Stimulated activated CD8-positive, alpha-beta memory T cell treated with anti-CD3 and anti-CD28 coated beads, Interleukin-15, amount 100 ng/mL, for 48 hours (primary cell): ENCODE measurements around the gene CNNM2.
"Not testable (repeated sequence)": the region's sequence is repeated elsewhere in the genome, so short reads cannot be mapped to it uniquely, and the experiment has no call there.

ENCODE experiments used
- DNase-seq, 2 donors: peaks; one replicate each; pipeline ENCODE4 v3.0.0-alpha.2; 2020; ENCODE audit warnings: low read depth in 2 of 2

Gene CNNM2

DNA sequence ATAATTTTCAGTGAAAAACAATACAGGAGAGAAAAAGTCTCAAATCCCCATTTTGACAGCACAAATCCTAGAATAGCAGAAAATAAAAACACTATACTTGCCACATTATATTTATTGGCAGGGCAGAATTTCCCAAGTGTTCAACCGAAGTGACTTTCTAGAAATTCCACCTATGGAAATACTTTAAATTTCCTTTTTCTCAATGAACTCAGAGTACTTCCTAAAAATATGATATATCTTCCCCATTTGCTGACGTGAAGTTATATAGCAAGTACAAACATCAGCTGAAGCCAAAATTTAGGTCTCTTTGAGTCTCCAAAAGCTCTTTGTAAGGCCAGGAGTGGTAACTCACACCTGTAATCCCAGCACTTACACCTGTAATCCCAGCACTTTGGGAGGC lies 191.7 kb downstream of the CNNM2 start:
- DNase-seq: no peak

DNA sequence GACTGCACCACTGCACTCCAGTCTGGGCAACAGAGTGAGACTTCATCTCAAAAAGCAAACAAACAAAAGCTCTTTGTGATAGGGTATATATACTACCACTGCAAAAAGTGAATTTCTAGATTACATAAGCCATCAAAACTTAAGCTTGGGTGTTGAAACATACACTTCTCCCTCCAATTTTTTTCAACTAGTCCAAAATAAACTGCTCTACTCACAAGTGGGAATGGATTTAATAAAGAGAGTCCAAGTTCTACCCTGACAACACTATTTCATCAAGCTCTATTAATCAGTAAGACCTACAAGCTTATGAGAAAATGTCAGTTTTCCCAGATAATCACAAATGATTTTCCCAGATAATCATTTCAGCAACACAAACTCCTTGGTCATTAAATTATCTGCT lies 192.3 kb downstream of the CNNM2 start:
- DNase-seq: no peak

DNA sequence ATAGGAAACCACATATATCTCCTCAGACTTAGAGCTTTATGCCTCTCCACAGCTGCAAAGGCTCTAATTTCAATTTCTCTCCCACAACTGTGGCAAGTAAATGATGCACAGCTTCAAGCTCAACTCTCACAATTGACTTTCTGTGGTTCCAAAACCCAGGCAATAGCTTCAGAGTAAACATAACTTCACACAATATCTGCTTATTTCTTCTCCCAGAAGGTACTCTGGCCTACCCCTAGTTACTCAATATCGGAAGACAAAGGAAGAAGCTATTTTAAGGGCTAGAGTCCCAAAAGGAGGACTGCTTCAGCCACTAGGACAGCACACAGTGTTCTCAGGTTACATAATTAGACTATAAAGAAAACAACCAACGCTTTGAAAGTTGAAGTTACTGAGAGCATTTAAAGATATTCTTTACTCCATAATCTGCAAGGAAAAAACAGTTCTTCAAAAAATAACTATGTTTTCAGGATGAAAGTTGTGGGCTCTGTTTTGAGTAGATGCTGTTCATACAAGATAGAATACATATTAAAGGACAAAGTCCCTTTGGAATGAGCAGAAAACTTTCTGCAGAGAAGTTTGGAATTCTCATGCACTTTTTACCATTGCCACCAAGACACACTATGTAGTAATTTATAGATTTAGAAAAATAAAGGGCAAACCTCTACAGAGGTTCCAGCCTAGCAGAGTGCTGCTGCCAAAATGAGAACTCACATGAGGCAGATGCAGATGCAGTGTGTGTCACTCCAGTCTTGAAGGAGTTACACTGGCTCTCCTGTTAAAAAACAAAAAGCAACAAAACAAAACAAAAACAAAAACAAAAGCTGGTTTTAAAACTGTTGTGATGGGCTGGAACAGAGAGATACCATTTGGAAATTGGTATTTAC lies 193.2 kb downstream of the CNNM2 start:
- no peak for DNase-seq

DNA sequence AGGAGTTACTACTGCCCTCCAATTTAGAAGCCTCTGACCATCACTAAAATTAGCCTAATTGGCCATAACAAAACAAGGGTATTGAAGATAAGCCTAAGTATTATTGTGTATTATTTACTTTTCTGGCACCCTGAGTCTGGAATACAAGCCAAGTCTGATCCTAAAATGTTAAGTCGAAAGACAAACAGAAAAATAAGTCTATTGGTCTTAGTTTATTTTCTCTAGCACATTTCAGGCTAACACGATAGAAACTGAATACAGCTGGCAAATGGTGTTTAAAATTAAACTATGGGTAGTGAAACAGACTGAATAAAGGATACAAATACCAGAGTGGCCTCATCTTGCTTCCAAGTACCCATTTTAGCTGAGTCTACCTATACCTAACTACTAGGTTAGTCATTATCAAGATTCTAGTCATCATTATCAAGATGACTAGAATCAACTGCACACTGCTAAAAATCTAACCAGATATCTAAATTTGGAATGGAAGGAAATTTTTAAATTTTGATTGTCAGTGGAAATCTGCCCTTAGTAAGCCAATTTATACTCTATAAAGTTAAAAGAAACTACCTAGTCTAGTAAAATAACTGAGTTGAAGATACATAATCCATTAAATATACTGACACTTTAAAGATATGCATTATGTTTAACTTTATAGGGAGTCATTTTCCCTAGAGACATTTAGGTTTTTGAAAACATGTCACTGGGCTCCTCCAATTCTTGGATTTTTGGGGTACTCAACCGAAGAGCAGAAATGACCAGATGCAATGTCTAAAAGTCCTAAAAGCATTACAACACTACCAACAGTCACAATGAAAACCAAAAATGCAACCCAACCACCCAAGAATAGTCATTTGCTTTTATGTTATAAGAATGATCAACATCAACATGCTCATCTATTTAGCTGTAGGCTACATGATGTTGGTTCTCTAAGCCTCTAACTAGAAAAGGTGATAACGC lies 194.1 kb downstream of the CNNM2 start:
- DNase-seq: no peak

DNA sequence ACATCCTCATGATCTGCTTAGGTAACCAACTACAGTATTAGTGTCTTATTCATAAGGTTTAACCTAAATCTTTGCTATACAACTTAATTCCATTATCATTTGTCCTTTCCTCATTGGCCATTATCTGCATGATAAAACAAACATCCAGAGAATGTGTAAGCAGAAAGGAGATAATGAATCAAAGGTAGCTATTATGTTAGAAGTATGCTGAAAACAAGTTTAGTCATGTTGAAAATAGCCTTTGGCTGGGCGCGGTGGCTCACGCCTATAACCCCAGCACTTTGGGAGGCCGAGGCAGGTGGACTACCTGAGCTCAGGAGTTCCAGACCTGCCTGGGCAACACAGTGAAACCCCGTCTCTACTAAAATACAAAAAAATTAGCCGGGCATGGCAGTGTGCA lies 196.8 kb downstream of the CNNM2 start:
- DNase-seq: no peak

DNA sequence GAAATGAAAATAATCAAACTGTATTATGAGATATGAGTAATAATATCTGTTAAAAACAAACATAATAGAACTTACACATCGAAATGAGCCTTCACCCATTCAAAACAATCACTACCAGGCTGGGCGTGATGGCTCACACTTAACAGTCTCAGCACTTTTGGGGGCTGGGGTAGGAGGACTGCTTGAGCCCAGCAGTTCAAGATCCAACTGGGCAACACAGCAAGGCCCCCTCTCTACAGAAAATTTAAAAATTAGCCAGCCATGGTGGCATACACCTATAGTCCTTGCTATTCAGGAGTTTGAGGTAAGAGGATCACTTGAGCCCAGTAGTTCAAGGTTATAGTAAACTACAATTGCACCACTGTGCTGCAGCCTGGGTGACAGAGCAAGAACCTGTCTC lies 199.2 kb downstream of the CNNM2 start:
- no peak for DNase-seq

DNA sequence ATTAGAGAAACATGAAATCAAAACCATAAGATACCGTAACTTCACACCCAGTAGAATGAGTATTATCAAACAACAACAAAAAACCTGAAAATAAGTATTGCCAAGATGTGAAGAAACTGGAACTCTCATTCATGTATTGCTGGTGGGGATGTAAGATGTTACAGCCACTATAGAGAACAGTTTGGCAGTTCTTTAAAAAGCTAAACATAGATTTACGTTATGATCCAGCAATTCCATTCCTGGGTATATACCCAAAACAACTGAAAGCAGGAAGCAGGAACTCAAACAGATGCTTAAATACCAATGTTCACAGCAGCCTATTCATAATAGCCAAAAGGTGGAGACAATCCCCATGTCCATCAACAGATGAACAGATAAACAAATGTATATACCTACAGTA lies 202.5 kb downstream of the CNNM2 start:
- DNase-seq: no peak

DNA sequence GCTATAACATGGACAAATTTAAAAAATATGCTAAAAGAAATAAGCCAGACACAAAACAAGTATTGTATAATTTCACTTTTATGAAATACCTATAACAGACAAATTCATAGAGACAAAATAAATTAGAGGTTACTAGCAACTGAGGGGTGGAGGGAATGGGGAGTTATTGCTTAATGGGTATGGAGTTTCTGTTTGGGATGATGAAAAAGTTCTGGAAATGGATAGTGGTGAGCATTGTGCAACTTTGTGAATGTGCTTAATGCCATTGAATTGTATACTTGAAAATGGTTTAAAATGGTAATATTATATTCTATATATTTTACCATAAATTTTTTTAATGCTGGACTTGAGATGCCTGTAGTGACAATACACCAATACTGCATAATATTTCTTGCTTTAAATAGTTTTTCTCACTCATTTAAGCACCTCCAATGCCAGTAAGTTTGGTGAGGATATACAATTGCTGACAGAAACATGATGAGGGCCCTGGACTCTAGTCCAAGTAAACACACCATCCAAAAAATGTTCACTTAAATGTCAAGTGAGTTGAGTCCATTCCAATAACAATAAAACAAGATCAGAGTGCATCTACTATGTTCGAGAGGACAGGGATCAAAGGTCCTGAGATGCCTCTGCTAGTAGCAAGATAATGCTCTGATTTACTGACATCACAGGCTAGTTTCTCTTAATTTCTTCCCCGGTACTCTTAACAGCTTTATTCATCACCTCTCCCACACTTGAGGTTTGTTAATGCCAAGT lies 203.1 kb downstream of the CNNM2 start:
- DNase-seq: no peak

DNA sequence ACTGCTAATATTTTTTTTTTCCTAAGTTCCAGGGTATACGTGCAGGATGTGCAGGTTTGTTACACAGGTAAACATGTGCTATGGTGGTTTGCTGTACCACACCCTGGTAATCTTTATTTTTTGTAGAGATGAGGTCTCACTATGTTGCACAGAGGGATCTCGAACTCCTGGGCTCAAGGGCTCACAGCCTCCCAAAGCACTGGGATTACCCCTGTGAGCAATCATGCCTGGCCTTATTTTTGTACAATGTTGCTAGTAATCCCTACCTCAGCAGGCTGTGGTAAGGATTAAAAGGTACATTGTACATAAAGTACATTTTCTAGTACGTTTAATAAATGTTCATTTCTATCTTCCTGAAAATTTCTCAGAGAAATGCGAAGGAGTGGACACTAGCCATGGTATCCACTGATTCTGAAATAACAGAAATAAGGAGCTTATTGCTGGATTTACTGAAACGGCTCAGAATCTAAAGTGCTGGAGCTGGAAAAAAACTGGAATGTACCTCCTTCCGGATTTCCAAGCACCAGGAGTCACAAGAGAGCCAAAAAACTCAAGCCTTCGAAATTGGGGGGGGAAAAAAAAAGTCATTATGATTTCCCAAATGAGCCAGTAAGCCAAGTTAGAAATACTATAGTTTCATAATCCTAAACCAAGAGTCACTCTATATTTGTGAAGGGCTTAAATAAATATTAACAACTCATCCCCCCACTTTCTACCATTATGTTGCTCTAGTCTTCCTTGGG lies 205.4 kb downstream of the CNNM2 start:
- no peak for DNase-seq

DNA sequence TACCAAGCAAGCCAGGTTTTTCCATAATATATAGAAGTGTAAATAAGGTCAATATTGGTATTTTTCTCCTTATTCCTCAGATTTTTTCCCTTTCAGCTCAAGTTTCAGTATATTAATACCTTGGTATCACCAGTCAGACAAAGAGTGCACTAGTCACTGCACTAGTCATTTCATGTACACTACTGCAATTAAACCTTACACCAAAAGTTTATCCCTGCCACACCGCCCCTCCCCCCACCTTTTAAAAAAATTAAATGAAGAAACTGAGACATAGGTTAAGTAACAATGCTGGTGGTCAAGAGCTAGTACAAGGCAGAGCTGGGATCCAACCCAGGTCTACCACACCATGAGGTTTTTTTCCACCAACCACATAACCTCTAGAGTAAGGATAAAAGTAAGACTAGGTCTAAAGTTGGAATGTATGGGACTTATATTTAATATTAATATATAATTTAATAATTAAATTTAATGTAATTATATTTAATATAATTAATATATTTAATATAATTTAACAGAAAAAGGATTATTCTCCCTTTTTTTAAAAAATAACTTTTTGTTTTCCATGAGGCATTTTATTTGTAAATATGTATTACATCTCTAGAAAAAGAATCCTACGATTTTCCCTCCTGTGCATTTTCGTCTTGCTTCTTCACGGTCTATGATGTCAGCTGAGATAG lies 206.5 kb downstream of the CNNM2 start:
- no peak for DNase-seq

DNA sequence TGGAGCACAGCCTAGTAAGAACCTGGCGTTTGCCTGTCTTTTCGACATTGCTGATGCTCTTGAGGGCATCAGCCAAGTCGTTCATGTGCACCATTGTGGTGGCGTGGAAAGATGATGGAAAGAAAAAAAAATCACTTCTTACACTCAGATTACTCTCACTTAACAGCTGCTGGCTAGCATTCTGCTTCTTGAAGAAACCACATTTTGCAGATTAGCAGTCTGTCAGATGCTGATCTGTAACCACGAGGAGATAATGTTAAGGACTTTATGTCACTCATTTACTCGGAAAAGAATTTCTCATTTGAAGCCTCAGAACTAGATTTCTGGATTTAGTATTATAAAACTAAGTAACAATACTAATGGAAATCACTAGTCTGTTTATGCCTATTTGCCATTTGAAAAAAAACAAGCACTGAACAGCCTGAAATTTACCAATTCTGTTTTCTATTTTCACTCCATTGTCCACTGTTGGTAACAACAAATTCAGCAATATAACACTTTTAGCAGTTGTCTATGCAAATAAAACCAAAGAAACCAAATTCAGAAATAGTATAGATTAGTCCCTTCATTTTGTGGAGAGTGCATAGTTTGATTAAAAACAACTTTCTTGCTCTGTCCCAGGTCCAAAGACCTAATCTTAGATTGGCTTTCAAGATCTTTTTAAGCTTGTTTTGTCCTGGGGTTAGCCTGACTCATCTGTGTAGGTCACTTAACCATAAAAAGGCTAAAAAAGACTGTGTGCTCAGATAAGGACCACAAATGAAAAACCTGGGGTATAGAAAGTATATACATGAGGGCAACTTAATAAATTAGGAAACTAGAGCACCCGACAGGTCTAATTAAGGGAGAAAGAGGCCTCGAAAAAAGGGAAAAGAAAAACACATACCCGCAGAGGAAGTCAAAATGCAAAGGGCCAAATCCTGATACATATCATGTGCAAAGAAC lies 207.5 kb downstream of the CNNM2 start:
- DNase-seq: no peak

DNA sequence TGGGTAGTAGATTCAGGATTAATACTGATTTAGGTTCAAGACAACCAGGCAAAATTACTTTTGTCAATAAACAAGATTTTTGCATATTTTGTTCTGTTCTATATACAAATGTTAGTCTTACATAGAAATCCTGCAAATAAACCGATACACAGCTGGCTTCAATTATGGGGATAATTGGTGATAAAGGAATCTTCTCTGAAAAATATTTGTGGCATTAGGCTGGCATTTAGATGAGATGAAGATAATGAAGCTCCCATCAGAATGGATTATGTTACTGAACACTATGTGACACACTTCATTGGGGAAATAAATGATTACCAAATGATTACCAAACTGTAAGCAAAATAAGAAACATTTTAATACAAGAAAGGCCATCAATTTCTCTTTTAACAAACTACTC lies 209.1 kb downstream of the CNNM2 start:
- DNase-seq: no peak

DNA sequence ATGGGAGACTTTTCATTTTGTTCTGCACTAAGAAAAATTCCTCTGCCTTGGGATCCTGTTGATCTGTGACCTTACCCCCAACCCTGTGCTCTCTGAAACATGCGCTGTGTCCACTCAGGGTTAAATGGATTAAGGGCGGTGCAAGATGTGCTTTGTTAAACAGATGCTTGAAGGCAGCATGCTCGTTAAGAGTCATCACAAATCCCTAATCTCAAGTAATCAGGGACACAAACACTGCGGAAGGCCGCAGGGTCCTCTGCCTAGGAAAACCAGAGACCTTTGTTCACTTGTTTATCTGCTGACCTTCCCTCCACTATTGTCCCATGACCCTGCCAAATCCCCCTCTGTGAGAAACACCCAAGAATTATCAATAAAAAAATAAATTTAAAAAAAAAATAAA lies 212.1 kb downstream of the CNNM2 start:
- not testable (repeated sequence) for DNase-seq

DNA sequence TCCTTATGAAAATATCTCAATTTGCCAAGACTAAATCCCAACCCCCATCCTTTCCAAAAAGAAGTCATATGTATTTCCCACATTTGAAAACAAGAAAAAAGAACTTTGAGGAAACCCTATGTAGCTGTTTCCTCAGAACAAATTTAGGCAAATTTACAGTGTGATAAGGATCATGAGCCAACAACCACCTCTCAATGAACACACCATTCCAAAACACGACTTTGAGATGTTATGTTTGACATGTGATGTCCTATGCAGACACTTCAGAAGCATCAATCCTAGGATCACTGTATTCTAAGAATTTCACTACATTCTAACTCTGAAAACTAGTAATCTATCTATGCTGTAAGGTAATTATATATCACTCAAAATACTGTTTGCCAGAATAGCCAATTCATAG lies 212.8 kb downstream of the CNNM2 start:
- no peak for DNase-seq

DNA sequence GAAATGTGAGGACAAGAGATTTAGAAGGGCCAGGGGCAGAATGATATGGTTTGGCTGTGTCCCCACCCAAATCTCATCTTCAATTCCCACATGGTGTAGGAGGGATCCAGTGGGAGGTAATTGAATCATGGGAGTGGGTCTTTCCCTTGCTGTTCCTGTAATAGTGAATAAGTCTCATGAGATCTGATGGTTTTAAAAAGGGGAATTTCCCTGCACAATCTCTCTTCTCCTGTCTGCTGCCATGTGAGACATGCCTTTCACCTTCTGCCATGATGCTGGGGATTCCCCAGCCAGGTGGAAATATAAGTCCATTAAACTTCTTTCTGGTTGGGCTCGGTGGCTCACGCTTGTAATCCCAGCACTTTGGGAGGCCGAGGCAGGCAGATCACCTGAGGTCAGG lies 217.1 kb downstream of the CNNM2 start:
- not testable (repeated sequence) for DNase-seq

DNA sequence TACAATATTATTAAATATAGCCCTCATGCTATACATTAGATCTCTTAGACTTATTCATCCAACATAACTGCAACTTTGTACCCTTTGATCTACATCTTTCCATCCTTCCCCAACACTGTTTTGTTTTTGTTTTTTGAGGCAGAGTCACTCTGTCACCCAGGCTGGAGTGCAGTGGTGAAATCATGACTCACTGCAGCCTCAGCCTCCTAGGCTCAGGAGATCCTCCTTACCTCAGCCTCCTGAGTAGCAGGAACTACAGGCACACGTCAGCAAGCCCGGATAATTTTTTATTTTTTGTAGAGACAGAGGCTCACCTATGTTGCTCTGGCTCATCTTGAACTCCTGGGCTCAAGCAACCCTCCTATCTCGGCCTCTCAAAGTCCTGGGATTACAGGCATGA lies 221.7 kb downstream of the CNNM2 start:
- no peak for DNase-seq
